ENCODE measurements around the gene DRG1.
"Not testable (repeated sequence)": the region's sequence is repeated elsewhere in the genome, so short reads cannot be mapped to it uniquely, and the experiment has no call there.

DRG1 gene, protein sequence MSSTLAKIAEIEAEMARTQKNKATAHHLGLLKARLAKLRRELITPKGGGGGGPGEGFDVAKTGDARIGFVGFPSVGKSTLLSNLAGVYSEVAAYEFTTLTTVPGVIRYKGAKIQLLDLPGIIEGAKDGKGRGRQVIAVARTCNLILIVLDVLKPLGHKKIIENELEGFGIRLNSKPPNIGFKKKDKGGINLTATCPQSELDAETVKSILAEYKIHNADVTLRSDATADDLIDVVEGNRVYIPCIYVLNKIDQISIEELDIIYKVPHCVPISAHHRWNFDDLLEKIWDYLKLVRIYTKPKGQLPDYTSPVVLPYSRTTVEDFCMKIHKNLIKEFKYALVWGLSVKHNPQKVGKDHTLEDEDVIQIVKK

GRCh38 chr22:31399211-31400022 is at the start of gene DRG1:
DRG1 (plus strand) TSS chr22:31399604; CDS start chr22:31399684, 80 bp downstream.
- DNase-seq, result peak; percentile 98

DNA sequence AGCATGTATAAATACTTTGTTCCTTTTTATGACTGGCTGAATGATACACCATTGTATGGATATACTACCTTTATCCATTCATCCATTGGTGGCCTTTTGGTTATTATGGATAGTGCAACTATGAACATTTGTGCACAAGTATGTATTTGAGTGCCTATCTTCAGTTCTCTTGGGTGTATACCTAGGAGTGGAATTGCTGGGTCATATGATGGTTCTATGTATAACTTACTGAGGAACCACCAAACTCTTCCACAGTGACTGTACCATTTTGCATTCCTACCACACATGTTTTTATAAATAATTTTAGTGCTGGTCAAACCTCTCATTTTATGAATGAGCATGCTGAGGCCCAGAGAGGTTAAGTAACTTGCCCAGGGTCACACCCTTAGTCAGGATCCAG is 49.4 kb upstream of the DRG1 start:
- no peak for DNase-seq

GRCh38 chr22:31350410-31350863 is 49.0 kb upstream of the DRG1 start:
- no peak for DNase-seq

DNA sequence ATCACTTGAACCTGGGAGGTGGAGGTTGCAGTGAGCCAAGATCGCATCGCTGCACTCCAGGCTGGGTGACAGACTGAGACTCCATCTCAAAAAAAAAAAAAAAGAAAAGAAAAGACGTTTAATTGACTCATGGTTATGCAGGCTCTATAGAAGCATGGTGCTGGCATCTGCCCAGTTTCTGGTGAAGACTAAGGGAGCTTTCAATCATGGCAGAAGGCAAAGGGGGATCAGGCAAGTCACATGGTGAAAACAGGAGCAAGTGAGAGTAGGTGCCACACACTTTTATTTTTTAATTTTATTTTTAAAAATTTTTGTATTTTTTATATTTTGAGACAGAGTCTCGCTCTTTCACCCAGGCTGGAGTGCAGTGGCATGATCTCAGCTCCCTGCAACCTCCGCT is 44.9 kb upstream of the DRG1 start:
- no peak for DNase-seq

GRCh38 chr22:31360029-31360428 is 39.4 kb upstream of the DRG1 start:
- DNase-seq, result no peak

- DNase-seq, result no peak
These were observed 37.7 kb upstream of the DRG1 start for GRCh38 chr22:31361743-31362142.

- no peak for DNase-seq
These were observed 35.4 kb upstream of the DRG1 start for GRCh38 chr22:31363885-31364465.

DNA sequence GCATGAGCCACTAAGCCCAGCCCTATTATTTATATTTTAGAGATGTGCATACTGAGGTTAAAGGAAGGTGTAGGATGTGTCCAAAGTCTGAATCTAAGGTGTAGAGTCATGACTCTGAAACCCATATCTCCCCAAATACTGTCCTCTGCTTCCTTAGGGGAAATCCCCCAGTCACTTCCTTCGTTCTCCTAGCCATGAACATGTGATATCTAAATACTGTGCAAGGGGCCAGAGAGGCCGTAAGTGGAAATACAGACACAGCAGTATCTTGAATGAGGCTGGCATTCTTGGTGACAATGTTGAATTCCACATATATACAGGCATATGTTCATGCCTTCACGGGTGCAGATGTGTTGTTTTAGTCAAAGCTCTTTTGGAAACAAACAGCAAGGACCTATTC is 32.0 kb upstream of the DRG1 start:
- DNase-seq, result no peak

- no peak for DNase-seq
These were observed 21.8 kb upstream of the DRG1 start for GRCh38 chr22:31377612-31378011.

GRCh38 chr22:31378123-31378522 is 21.3 kb upstream of the DRG1 start:
- DNase-seq, result no peak

DNA sequence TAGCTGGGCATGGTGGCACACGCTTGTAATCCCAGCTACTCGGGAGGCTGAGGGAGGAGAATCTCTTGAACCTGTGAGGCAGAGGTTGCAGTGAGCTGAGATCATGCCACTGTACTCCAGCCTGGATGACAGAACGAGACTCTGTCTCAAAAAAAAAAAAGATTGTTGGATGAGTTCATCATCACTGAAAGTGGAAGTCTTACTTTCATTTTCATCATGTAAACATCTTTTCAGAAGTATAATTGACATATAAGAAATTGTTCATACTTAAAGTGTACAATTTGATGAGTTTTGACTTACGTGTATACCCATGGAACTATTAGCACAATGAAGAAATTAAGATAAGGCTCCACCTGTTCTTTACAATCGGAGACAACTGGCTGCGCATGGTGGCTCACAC is 20.8 kb upstream of the DRG1 start:
- not testable (repeated sequence) for DNase-seq

DNA sequence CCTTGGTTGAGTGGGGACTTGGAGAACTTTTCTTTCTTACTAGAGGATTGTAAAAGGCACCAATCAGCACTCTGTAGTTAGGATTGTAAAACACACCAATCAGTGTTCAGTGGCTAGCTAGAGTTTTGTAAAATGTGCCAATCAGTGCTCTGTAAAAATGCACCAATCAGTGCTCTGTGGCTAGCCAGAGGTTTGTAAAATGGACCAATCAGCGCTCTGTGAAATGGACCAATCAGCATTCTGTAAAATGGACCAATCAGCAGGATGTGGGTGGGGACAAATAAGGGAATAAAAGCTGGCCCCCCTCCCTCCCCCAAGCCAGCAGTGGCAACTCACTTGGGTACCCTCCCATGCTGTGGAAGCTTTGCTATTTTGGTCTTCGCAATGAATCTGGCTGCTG is 5.5 kb upstream of the DRG1 start:
- no peak for DNase-seq

- DNase-seq, result no peak
These were observed 5.1 kb upstream of the DRG1 start for GRCh38 chr22:31394326-31394725.

DNA sequence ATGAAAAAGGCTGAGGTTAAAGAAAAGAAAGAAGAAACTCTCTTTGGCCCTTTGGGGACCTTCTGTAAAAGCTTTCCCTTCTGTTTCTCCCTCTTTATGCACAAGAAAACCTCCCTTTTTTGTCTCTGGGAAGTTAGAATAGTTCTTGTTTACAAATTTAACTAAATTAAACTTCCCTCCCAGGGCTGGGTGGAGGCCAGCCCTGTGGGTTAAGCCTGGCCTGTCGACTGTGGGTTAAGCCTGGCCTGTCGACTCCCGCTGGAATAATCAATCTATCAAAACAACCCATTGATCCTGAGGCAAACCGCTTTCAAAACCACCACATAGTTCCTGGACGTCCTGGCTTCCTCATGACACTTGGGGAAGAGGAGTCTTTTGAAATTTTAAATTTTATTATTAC is 1.2 kb upstream of the DRG1 start:
- no peak for DNase-seq

- no peak for DNase-seq
These were observed 606 bp downstream of the DRG1 start for GRCh38 chr22:31400023-31400397.

GRCh38 chr22:31402350-31402749 is 2.9 kb downstream of the DRG1 start:
- DNase-seq, result not testable (repeated sequence)

DNA sequence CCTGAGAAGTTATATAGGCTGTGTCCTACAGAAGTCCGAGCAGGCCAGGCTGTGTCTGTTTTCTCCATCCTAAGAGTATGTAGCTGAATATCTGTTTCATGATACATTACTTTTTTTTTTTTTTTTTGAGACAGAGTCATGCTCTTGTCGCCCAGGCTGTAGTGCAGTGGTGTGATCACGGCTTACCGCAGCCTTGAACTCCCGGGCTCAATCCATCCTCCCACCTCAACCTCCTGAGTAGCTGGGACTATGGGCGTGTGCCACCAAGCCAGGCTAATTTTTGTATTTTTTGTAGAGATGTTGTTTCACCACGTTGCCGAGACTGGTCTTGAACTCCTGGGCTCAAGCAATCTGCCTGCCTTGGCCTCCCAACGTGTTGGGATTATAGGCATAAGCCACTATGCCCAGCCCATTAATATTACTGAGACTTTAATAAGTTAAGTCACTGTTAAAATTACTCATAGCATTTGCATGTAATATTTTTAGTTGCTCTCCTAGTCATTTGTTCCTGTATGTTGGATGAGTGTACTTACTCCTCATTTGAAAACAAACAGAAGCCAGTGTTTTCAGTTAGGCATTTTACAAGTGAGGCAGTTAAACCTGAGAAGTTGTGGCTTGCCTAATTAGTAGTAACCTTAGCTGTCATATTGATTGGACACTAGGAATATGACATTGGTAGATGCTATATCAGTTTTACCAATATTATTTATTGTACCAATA is 26.1 kb downstream of the DRG1 start:
- DNase-seq, result no peak

- no peak for DNase-seq
These were observed 32.5 kb downstream of the DRG1 start for GRCh38 chr22:31431950-31432349.

GRCh38 chr22:31436132-31436531 is 36.7 kb downstream of the DRG1 start:
- no peak for DNase-seq

GRCh38 chr22:31439808-31440207 is 40.4 kb downstream of the DRG1 start:
- DNase-seq, result no peak

DNA sequence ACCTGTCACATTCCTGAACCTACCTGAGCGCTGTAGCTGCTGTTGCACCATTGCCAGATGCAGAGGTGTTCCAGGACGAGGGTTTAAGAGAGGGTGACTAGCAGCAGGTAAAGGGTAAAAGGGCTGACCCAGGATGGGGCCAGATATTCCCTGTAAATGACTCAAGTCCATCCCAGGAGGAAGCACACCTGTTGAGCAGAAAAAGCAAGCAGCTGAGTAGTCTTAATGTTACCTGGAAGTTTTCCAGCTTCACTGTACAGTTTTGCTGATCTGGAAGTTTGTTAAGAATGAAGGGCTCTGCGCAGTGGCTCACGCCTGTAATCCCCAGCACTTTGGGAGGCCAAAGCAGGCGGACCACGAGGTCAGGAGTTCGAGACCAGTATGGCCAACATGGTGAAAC is 41.3 kb downstream of the DRG1 start:
- no peak for DNase-seq

GRCh38 chr22:31441652-31442051 is 42.2 kb downstream of the DRG1 start:
- DNase-seq, result no peak
